Stimulated activated CD4-positive, alpha-beta T cell treated with anti-CD3 and anti-CD28 coated beads, Interleukin-15, amount 100 ng/mL, for 24 hours (primary cell): ENCODE results near the gene PTGES2.

ENCODE experiments used
- DNase-seq: peaks from one replicate; pipeline ENCODE4 v3.0.0-alpha.2; 2020

PTGES2 gene

DNA sequence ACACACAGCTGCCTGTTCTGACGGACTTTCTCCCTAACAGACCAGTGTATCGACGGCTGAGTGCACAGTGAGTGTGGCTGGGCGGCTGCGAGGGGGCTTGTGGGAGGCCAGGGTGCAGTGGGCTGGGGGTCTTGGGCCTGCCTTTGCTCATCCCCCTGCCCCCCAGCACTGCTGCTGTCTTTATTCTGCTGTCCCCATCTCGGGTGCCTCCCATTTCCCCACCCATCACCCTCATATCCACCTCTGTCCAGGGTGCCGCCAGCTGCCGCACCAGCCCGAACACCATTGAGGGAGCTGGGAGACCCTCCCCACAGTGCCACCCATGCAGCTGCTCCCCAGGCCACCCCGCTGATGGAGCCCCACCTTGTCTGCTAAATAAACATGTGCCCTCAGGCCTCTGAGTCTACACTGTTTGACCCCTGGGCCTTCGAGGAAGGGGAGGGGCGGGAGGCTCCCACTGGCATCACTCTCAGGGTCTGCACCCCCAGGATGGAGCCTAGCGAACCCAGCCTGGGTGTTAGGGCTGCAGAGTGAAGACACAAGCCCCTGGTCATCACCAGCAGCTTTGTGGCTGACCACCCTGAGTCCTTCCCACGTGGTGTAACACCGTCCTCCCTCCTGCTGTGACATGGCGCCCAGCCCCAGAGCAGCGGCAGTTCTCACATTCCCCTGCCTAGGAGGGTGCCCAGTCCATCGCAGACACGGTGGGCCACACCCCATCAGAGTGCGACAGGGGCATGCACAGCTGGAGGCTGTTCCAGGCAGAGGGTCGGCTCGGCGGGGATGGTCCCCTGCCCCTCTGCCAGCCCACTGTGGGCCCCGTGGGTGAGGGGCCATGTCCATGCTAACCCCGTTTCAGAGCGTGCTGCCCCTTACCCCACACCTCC, 25.8 kb upstream of the PTGES2 start:
- DNase-seq: no peak

DNA sequence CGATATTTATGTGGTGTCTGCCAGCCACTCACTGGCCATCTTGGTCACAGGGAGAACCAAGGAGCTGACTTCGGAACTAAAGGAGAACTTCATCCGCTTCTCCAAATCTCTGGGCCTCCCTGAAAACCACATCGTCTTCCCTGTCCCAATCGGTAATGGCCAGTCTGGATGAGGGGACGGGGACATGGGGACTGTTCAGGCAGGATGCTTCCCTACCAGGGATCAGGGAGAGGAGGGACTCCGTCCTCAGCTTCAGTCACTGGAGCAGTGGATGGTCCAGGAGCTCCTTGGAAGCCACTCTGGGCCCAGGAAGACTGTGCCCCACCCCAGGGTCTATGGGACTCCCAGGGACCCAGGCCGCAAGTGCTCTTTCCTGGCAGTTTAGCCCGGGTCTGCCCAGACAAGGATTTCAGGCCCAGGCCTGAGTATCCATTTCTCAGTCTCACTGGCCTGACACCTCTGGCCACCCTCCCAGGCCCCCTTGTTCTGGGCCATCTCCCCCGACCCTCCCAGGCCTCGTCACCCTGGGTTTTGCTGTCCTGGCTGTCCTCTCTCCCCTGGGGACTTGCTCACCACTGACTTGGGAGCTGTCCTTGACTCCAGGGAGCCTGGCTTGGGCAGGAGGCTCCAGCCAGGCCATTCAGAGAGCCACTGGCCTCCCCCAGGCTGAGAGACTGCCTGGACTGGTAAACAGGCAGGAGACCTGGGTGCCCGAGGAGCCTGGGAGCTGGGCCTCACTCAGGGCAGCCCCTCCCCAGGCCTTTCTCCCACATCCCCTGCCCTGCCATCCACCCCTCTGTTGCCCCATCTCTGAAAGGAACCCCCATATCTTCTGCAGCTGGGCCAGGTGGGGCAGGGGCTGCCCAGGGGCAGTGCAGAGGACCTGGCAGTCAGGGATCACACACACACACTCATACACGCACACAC, 24.9 kb upstream of the PTGES2 start:
- DNase-seq: no peak

DNA sequence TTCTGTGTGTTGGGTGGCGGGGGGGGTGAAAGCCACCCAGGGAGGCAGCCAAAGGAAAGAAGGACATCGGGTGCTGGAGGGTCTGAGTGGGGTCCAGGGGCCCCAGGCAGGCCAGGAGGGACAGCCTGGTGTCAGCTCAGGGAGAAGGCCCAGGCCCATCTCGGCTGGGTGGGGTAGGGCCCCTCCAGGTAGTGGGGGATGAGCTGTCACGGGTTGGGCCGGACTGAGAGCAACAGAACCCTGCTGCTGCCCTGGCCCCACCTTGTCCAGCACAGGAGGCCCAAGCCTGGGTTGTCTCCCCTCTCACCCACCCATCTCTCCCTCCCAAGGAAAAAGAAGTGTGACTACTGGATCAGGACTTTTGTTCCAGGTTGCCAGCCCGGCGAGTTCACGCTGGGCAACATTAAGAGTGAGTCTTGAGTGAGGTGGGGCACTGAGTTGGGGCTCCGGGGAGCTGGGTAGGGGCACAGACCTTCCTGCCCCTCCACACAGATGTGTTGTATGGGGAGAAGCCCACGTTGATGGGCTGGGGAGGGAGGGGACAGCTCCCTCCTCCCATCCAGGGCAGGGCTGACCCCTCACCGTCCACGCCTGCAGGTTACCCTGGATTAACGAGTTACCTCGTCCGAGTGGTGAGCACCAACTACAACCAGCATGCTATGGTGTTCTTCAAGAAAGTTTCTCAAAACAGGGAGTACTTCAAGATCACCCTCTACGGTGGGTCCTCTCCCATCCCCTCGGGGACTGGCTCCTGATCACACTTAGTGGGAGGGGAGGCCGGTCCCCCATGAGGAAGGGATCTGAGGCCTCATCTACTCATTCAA, 24.0 kb upstream of the PTGES2 start:
- DNase-seq: no peak

DNA sequence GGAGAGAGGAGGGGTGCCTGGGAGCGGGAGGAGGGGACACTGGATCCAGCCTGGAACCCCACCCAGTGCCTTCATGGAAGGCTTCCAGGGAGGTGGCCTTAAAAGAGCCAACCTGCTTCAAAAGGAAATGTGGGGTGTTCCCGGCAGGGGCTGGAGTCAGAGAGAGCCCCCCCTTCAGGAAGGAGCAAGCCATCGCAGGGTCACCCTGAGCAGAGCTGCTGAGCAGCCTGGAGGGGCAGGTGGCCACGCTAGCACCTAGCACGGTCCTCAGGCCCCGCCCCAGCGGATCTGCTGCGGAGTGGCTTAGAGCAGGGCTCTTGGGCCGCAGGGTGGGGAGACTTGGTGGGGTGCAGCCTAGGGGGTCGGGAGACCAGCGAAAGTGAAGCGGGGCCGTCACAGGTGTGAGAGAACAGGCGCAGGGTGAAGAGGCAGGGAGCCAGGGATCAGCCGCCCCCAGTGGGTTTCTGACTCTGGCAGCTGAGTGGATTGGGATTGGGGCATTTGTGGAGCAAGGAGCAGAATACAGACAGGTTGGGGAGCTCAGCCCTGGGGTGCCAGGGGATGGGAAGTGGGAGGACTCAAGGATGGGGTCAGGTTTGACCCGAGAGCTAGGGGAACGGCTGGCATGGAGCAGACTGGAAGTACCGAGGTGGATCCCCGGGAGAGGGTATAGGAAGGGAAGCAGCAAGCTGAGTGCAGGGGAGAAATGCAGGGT, 23.2 kb upstream of the PTGES2 start:
- DNase-seq: no peak

DNA sequence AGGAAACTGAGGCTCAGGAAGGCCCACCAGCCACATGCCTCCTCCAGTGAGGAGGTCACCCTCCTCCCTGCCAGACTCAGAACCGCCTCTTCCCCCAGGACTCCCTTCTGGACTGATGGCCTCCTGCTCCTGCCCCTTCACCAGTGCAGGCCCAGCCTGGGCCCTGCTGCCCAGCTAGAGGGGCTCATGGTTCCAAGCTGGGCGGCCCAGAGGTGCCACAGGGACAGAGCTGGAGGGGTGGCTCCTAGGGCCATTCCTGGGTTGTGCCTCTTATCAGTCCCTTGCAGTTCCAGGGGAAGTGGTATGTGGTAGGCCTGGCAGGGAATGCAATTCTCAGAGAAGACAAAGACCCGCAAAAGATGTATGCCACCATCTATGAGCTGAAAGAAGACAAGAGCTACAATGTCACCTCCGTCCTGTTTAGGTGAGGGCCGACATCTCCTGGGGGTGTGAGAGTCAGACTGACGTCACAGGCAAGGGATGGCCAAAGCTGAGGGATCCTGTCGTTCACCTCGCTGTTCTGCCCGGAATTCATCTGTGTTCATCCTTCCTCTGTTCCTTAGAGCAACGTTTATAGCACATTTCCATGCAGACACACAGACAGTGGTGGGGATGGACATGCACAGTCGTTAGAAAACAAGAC, 22.5 kb upstream of the PTGES2 start:
- DNase-seq: no peak

DNA sequence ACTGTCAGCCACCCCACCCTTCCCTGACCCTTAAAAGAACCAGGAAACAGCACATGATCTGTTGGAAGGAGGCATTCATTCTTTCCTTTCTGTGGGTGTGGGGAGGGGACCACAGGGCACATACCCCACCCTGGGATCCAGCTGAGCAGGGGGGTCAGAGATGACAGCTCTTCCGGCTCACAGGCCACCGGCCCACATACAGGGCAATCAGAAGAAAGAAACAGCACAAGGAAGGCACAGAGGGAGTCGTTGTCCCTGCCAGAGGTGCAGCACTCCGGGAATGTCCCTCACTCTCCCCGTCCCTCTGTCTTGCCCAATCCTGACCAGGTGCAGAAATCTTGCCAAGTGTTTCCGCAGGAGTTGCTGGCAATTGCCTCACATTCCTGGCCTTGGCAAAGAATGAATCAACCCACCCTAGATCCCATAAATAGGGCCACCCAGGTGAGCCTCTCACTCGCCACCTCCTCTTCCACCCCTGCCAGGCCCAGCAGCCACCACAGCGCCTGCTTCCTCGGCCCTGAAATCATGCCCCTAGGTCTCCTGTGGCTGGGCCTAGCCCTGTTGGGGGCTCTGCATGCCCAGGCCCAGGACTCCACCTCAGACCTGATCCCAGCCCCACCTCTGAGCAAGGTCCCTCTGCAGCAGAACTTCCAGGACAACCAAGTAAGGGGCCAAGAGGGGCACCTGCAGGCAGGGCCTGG, 21.6 kb upstream of the PTGES2 start, which contains the start of gene LCN2:
TSS of gene LCN2 (plus strand) at position 453 of the 701 bp plus-strand sequence. CDS start at position 526, 73 bp downstream.
- no peak for DNase-seq

DNA sequence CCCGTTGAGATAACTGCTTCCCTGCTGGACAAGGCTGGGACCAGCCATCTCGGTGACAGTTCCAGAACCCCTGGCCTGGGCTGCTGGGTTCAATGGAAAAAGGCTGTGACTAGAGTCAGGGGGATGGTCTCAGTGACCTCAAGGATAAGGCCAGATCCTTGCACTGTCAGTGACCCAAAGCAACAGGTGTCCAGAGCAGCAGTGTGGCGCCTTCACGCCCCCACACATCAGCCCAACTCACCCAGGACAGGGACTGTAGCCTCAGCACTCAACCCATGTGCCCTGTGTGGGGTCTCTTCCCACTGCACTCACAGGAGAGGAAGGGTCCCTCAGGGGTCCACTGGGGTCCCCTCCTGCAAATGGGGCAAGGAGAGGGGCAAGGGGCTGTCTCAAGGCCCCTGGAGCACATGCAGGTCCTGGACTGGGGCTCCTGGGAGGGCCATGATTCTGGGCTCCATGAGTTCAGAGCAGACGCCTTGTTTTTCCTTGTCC, 21.0 kb upstream of the PTGES2 start:
- DNase-seq: no peak

DNA sequence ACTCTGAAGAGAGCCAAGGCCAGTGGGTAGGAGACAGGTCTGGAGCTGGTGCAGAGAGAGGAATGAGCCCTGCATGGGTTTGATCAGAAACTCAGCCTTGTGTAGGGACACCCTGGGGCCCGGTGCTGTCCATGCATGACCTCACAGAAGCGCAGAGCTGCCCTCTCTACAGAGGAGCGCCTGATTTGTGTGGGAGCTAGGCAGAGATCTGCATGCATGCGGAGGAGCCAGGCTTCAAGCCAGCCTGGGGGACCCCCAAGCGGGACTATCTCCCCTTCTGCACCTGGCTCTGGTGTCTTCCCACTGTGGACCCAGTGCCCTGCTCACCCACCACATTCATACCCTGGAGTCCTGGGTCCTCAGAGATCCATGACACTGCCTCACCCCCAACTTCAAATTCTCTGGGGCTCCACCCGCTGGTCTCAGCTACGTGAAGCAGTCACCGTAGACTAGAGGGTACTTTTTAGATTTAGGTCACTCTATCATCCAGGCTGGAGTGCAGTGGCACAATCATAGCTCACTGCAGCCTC, 19.1 kb upstream of the PTGES2 start:
- no peak for DNase-seq

DNA sequence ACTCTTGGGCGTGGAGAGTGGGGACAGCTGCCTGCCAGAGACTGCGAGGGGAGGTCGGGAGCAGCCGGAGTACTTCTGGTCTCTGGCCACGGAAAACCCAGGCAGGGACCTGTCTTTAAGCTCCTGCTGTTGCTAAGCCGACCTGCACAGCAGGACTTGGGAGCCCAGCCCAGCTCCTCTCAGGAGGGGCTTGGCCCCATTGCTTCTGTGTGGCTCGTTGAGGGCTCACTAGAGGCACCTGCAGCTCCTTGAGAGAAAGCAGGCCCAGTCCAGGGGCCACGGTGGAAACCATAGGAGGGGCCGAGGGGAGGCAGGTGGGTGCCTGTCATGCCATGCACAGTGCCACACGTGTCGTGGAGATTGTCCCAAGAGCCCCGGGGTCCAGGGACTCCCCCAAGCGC, 18.4 kb upstream of the PTGES2 start:
- no peak for DNase-seq

DNA sequence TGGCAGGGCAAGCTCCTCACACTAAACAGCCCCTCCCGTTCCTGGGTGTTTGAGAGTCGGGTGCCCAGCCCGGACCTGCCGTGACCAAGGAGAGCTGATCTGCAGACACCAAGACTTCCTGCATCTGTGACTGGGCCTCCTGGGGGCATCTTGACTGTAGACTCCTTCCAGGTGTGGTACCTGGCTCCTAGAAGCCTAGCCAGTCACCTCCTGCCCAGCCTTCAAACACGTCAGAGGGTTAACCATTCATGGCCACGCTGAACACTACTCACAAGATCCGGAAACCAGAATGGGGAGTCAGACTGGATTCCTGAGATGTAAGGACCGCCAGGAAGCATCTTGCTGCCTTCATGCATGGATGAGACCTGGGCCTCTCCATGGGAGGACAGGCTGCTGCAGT, 18.0 kb upstream of the PTGES2 start:
- DNase-seq: no peak

DNA sequence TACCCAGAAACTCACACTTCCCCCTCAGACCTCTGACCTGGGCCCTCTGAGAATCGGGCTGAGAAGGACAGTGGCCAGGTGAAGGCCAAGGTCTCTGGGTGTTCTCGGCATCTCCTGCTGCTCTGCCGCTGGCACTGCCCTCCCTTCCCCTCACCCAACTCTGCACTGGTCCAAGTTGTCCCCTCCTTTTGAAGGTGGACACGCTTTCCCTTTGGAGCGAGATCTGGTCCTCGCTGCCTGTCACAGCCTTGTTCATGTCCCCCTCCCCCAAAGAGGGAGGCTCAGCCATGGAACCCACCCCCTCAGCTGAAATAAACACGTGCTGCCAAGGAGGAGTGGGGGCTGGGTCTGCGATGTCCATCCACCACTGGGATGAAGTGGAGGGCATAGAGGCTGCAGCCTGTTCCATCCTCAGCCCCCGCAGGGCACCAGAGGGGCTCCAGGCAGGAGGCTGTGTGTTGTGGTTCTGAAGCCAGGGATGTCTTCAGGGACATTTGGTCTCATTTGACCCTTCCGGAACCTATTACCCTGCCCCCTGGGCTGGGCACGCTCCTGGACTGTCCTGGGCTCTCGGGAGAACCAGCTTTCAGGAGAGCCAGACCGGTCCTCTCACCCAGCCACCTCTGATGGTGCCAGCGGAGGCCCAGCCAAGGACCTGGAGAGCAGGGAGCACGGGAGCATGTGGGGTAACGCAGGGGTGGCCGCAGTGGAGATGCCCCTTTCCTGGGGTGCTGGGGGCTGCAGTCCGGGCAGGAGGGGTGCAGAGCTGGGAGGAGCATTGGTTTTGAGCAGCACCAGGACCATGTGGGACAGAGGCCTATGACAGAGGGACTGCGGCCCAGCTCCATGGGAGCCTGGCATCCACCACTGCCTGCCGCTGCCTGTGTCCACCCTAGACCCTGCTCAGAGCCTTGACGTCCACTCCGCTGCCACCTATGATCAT, 17.0 kb upstream of the PTGES2 start:
- DNase-seq: no peak

DNA sequence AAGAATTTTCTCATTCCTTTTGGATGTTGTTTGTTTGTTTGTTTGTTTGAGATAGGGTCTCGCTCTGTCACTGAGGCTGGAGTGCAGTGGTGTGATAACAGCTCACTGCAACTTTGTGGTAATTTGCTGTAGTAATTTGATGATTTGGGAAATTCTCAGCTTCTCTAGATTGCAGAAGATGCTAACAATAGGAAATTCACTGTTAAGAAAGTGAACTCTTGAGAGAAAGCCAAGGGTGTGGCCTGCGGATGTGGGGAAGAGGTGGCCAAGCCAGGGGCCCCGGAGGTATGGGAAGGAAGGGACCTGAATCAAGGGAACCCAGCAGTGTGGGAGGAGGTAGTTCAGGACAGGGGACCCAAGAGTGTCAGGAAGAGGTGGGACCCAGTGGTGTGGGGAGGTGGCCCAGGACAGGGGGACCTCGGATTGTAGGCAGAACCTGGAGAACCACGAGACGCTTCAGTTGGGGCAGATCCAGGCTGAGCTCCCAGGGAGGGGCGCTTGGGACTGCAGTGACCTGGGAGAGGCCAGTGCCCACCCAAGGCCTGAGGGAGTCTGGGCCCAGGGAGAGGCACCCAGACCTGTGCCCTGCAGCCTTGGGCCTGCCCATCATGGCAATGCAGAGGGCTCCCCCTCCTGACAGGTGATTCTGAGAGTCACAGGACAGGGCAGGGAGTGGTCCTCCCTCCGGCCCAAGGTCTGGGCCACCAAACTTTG, 16.2 kb upstream of the PTGES2 start:
- no peak for DNase-seq

DNA sequence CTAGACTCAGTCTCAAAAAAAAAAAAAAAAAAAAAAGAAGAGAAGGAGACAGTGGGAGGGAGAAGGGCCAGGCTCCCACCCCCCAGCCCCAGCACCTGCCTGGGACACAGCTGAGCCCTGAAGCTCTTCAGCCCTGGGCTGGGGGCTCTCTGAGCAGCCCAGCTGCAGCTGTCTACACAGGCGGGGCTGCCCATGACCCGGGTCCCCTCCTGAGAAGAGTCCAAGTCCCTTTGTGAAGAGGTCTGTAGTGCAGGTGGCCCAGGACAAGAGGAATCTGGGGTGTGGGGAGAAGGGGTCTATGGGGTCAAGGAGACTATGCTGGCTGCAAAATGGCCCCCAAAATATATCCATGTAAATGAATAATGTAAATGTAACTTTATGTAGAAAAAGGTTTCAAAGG, 15.1 kb upstream of the PTGES2 start:
- DNase-seq: no peak

DNA sequence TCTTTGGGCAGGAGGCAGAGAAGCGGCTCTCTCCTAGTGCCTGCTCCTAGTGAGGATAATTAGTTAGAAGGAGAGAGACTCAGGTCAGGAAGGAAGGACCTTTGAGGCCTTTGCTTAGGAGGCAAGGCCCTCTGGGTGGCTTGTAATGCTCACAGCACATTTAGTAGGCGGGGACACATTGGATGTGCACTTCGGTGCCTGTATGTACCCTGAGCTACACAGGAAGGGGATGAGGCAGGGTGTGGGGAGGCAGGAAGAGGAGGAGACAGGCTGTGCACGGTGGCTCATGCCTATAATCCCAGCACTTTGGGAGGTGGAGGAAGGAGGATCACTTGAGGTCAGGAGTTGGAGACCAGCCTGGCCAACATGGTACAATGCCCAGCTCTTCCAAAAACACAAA, 14.5 kb upstream of the PTGES2 start:
- DNase-seq: no peak

DNA sequence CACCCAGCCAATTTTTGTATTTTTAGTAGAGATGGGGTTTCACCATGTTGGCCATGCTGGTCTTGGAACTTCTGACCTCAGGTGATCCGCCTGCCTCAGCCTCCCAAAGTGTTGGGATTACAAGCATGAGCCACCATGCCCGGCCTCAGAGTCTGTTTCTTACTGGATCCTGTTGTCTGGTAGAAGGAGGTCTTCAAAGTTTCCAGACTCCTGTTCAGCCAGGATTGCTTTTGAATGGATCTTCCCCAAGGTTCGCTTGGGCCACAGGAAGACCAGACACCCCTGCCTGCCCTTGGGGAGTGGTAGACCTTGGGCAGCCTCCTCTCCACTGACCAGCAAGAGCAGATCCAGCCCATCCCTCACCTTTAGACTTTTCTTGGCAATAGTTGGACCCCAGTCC, 14.1 kb upstream of the PTGES2 start:
- no peak for DNase-seq

DNA sequence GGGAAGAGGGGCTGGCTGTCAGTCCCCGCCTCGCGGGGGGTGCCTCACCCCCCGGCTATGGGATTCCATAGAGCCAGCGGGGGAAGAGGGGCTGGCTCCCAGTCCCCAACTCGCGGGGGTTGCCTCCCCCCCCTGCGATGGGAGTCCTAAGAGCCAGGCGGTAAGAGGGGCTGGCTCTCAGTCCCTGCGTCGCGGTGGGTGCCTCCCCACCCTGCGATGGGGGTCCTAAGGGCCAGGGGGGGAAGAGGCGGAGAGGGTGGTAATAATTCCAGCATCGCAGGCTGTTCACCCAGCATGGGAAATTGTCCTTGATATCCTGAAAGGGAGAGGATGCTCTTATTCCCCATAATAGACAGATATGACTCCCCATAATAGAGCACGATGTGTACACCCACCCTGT, 12.1 kb upstream of the PTGES2 start:
- no peak for DNase-seq

DNA sequence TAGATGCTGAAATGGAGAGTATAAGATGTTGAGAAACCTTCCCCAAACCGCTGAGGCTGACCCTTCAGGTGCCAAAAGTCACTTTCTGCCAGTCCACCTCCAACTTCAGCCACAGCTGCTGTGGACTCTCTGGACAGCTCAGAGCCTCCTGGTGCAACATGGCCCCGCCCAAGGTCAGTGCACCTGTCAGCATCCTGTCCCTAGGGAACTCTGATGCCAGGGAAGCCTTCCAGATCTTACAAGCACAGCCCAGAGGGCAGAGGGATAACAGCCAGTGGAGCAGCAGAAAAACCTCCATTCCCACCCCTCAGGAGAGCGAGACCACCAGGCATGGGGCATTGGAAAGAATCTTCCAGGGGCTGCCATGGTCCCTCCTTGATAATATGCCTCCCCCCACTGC, 10.5 kb upstream of the PTGES2 start:
- no peak for DNase-seq
